Aorta (tissue), 5 donors: ENCODE data around the gene CLEC17A. TPM values are rescaled to one million over a fixed set of nuclear protein-coding genes. Genes with fewer than 3 reads are reported as not detected.
"Not testable (repeated sequence)": the region's sequence is repeated elsewhere in the genome, so short reads cannot be mapped to it uniquely, and the experiment has no call there.

ENCODE experiments used
- ATAC-seq: fragments of 200-7000 bp; cut with Tn5 transposase; one replicate; pipeline ENCODE4 v1.9.1; 2022; ENCODE audit warnings: moderate library complexity; ENCODE audit not compliant: low FRiP score
- DNase-seq, 2 donors: peaks; one replicate each; pipeline ENCODE4 v3.0.0-alpha.2; 2020
- H3K27ac ChIP-seq, 2 donors: one replicate each; pipeline ENCODE4 v1.5.1; 2013; ENCODE audit warnings: low read length in 2 of 2, mild to moderate bottlenecking in 2 of 2, moderate library complexity in 2 of 2, control low read depth in 1 of 2, inconsistent platforms in 1 of 2, low read depth in 1 of 2
- H3K27me3 ChIP-seq, 2 donors: one replicate each; pipeline ENCODE4 v1.6.1; 2013; ENCODE audit warnings: control low read depth in 1 of 2, low read length in 1 of 2, mild to moderate bottlenecking in 1 of 2, moderate library complexity in 1 of 2; ENCODE audit not compliant: insufficient read depth in 2 of 2, control insufficient read depth in 1 of 2
- H3K36me3 ChIP-seq, 2 donors: one replicate each; pipeline ENCODE4 v1.6.1; 2013; ENCODE audit warnings: control low read depth in 1 of 2, low read length in 1 of 2, mild to moderate bottlenecking in 1 of 2; ENCODE audit not compliant: insufficient read depth in 2 of 2, control insufficient read depth in 1 of 2
- H3K4me1 ChIP-seq, 2 donors: one replicate each; pipeline ENCODE4 v1.6.1; 2013; ENCODE audit warnings: low read length in 2 of 2, control low read depth in 1 of 2, mild to moderate bottlenecking in 1 of 2, moderate library complexity in 1 of 2; ENCODE audit not compliant: insufficient read depth in 2 of 2, control insufficient read depth in 1 of 2
- H3K4me3 ChIP-seq, 2 donors: one replicate each; pipeline ENCODE4 v1.5.1; 2013; ENCODE audit warnings: low read length in 2 of 2, control low read depth in 1 of 2, mild to moderate bottlenecking in 1 of 2
- H3K9me3 ChIP-seq: one replicate; pipeline ENCODE4 v1.6.1; 2013; ENCODE audit warnings: mild to moderate bottlenecking, low read length; ENCODE audit not compliant: control insufficient read depth
- WGBS, 2 donors: extraction: QIAGEN DNeasy Blood & Tissue Kit; methylation state at CpG; one replicate each; pipeline ENCODE4 v1.1.7; 2013; 5-methylcytosine and 5-hydroxymethylcytosine counted together
- intact Hi-C, 2 donors: fragments of 100-400 bp; cut with DNase I; formaldehyde crosslinking; loops; one replicate each; pipeline versions ENCODE4 v1.14.2 to v1.15.0; 2022
- polyA plus RNA-seq, 2 donors: library from polyadenylated mRNA; stranded (reverse); fragments of 200-250 nt; gene quantifications; one replicate each; pipeline ENCODE4 v1.2.3, GENCODE V29; 2013
- total RNA-seq, 2 donors: library from RNA; stranded (reverse); fragmentation: NEBNext Ultra II Directional; extraction: Animal tissue kit (Norgen Biotek cat#: 25700); gene quantifications; one replicate each; pipeline ENCODE4 v1.2.1, GENCODE V29; 2021
- donor health status: healthy with polysubstance abuse.
- donor health status: Bipolar disorder and iron deficiency.
- donor health status: DM: no; HTN: no; CAD: no.
- donor health status: DM: no; HTN: no; CAD: no.
- donor health status: DM: yes; HTN: yes; CAD: no.

The CLEC17A gene
- total and polyA plus RNA-seq, 4 donors: 0.18 TPM; not detected in 3

GRCh38 chr19:14571695-14572490, 11.0 kb upstream of the CLEC17A start, which contains the start of gene NDUFB7:
NDUFB7 (minus strand) TSS chr19:14572066; CDS start chr19:14572000, 66 bp downstream.
- H3K4me3 ChIP-seq: peak within 1 kb of the TSS; percentile 64 to 88
- H3K4me1 ChIP-seq: peaks cover 0 to 3% of the 10 kb centered on the region in 2 donors
- DNase-seq: peak; percentile 94 to 95
- peak; percentile 97 for ATAC-seq
- H3K27me3 ChIP-seq: no peaks in the 10 kb centered on the region
- H3K27ac ChIP-seq: peak within 1 kb of the TSS in 1 of 2 donors; percentile 13
- WGBS, 2 donors: 2 to 3% methylated on average over 40 of the region's 40 CpGs
- no peaks in the 10 kb centered on the region for H3K36me3 ChIP-seq
- H3K9me3 ChIP-seq: no peaks in the 10 kb centered on the region
- intact Hi-C loops: loop anchor here in 1 of 2 donors (5.0 kb wide), 1 partner anchor 315 kb away; the partner anchor contains the start of gene OR7A17

GRCh38 chr19:14575428-14575980, 7.4 kb upstream of the CLEC17A start:
- no peaks in the 10 kb centered on the region for H3K9me3 ChIP-seq
- intact Hi-C loops: loop anchor here in 1 of 2 donors (2.0 kb wide), 1 partner anchor 113 kb away; no protein-coding TSS in a partner anchor
- ATAC-seq: no peak
- H3K4me1 ChIP-seq: peaks cover 0 to 3% of the 10 kb centered on the region in 2 donors
- no peaks in the 10 kb centered on the region for H3K36me3 ChIP-seq
- no peak overlapping the region for H3K4me3 ChIP-seq
- WGBS, 2 donors: 85 to 86% methylated on average over 6 of the region's 6 CpGs
- H3K27me3 ChIP-seq: no peaks in the 10 kb centered on the region
- DNase-seq: no peak
- no peak overlapping the region for H3K27ac ChIP-seq

GRCh38 chr19:14576363-14576762, 6.5 kb upstream of the CLEC17A start:
- no peaks in the 10 kb centered on the region for H3K27me3 ChIP-seq
- intact Hi-C loops: no loop called here
- H3K36me3 ChIP-seq: no peaks in the 10 kb centered on the region
- H3K4me1 ChIP-seq: no peaks in the 10 kb centered on the region
- H3K27ac ChIP-seq: no peak overlapping the region
- 83 to 85% methylated on average over 8 of the region's 8 CpGs for WGBS, 2 donors
- no peak for ATAC-seq
- no peak for DNase-seq
- no peak overlapping the region for H3K4me3 ChIP-seq
- no peaks in the 10 kb centered on the region for H3K9me3 ChIP-seq

- DNase-seq: no peak
- Histone ChIP-seq H3K36me3 (no peaks in the 10 kb centered on the region), H3K4me3 (no peak overlapping the region), H3K9me3 (no peaks in the 10 kb centered on the region), H3K27me3 (no peaks in the 10 kb centered on the region), H3K4me1 (no peaks in the 10 kb centered on the region), H3K27ac (no peak overlapping the region)
- intact Hi-C loops: no loop called here
- no peak for ATAC-seq
- 61 to 77% methylated on average over 5 of the region's 5 CpGs for WGBS, 2 donors
Measured at GRCh38 chr19:14577264-14577663, 5.6 kb upstream of the CLEC17A start.

GRCh38 chr19:14577885-14578427, 4.9 kb upstream of the CLEC17A start:
- intact Hi-C loops: no loop called here
- no peaks in the 10 kb centered on the region for H3K27me3 ChIP-seq
- H3K27ac ChIP-seq: no peak overlapping the region
- WGBS, 2 donors: 35 to 48% methylated on average over 6 of the region's 6 CpGs
- no peaks in the 10 kb centered on the region for H3K36me3 ChIP-seq
- ATAC-seq (no peak), DNase-seq (no peak)
- H3K9me3 ChIP-seq: no peaks in the 10 kb centered on the region
- H3K4me3 ChIP-seq: no peak overlapping the region
- H3K4me1 ChIP-seq: no peaks in the 10 kb centered on the region

GRCh38 chr19:14580623-14581237, 2.2 kb upstream of the CLEC17A start:
- intact Hi-C loops: no loop called here
- H3K4me1 ChIP-seq: no peaks in the 10 kb centered on the region
- H3K27me3 ChIP-seq: no peaks in the 10 kb centered on the region
- WGBS, 2 donors: 57 to 61% methylated on average over 6 of the region's 6 CpGs
- no peaks in the 10 kb centered on the region for H3K36me3 ChIP-seq
- DNase-seq: no peak
- ATAC-seq: no peak
- H3K4me3 ChIP-seq: no peak overlapping the region
- H3K27ac ChIP-seq: no peak overlapping the region
- H3K9me3 ChIP-seq: no peaks in the 10 kb centered on the region

GRCh38 chr19:14584372-14584771, 1.5 kb downstream of the CLEC17A start:
- H3K27ac ChIP-seq, ATAC-seq, H3K4me3 ChIP-seq, H3K4me1 ChIP-seq, H3K9me3 ChIP-seq, H3K27me3 ChIP-seq, intact Hi-C loops, DNase-seq, H3K36me3 ChIP-seq: not testable (repeated sequence)
- 84 to 88% methylated on average over 4 of the region's 5 CpGs for WGBS, 2 donors

- intact Hi-C loops, DNase-seq, ATAC-seq, H3K4me3 ChIP-seq, H3K27ac ChIP-seq, H3K36me3 ChIP-seq, H3K27me3 ChIP-seq, H3K4me1 ChIP-seq, H3K9me3 ChIP-seq: not testable (repeated sequence)
- 66 to 68% methylated on average over 3 of the region's 3 CpGs for WGBS, 2 donors
Measured at GRCh38 chr19:14585187-14585586, 2.3 kb downstream of the CLEC17A start.
